ENCODE results near the gene ING4.

Gene ING4

DNA sequence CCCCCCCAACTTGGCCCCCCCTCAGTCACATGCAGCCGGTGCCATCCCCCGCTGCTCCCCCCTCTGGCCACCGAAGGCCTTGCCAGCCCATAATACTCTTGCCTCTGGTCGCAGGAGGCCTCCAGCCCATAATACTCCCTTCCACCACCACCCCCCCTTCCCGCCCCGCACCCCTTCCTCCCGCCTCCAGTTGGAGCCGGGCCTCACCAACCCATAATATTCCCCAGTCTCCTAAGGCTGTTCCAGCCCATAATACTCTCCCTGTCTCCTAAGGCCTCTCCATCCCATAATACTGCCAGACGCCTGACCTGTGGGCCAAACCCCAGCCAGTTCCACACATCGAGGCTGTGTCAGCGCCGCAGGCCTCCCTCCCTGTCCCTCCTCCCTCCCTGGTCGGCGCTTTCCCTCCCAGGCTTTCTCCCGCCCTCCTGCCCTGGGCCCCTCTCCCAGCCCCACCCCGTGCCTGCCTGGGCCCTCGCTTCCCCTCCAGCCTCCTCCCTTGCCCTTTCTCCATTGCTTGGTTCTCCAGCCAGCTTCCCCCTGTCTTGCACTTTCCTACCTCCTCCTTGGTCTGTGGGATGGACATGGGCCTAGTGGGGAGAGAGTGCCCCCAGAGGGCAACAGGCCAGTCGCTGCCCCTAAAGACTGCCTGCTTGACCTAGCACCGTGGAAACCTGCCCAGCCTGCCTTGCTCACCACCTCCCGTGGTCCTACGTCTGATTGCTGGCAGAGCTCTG, 49.0 kb downstream of the ING4 start:
- H3K4me2 ChIP-seq (ENCODE audit: low read length), result peak overlapping the region; percentile 48

DNA sequence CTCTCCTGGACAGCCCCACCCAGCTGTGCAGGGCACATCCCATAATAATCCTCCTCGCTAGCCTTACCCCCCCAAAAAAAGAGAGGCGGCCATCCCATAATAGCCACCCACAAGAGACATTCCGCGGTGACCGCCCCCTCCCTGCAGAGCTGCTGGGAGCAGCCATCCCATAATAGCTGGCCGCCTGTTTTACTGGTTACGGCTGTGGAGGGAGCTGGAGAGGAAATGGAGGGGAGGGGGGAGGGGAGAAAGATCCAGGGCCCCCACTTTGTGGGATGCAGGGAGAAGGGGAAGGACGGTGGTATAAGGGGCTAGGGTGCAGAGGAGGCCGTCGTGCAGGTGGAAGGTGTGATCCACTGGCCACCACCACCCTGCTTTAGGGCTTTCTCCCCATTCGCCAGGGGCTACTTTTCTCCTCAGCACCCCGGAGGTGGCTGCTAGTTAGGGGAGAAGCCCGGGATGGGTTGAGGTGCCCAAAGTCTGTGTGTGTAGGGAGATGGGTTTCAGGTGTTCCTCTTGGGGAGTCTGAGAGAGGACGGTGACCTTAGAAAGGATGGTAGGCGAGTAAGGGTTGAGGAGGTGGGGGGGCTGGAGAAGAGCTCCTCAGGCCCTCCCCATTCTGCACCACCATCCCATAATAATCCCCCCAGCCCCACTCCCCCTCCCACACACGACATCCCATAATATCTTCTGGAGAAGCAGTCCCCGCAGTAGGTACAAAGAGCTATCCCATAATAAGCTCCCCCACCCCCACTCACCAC, 49.7 kb downstream of the ING4 start:
- Histone ChIP-seq H3K4me3 (ENCODE audit: low read depth, low read length) (peak overlapping the region; percentile 24), H3K36me3 (ENCODE audit: control insufficient read depth, insufficient read depth, low read length) (no peaks in the 10 kb centered on the region), H3K9me3 (ENCODE audit: control insufficient read depth, low read length) (no peaks in the 10 kb centered on the region), H3K79me2 (no peaks in the 10 kb centered on the region), H3K4me1 (peaks cover 40% of the 10 kb centered on the region), H3K27me3 (ENCODE audit: control insufficient read depth, insufficient read depth, low read length) (no peaks in the 10 kb centered on the region), H2AFZ (peak overlapping the region; percentile 94), H3K9ac (no peak overlapping the region), H3K4me2 (ENCODE audit: low read length) (peak overlapping the region; percentile 71), H3K27ac (peak overlapping the region; percentile 99)
- TF ChIP-seq, protein P1, sequence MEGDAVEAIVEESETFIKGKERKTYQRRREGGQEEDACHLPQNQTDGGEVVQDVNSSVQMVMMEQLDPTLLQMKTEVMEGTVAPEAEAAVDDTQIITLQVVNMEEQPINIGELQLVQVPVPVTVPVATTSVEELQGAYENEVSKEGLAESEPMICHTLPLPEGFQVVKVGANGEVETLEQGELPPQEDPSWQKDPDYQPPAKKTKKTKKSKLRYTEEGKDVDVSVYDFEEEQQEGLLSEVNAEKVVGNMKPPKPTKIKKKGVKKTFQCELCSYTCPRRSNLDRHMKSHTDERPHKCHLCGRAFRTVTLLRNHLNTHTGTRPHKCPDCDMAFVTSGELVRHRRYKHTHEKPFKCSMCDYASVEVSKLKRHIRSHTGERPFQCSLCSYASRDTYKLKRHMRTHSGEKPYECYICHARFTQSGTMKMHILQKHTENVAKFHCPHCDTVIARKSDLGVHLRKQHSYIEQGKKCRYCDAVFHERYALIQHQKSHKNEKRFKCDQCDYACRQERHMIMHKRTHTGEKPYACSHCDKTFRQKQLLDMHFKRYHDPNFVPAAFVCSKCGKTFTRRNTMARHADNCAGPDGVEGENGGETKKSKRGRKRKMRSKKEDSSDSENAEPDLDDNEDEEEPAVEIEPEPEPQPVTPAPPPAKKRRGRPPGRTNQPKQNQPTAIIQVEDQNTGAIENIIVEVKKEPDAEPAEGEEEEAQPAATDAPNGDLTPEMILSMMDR (IDR thresholded peaks at IDR 0.05), result peak; percentile 6

More for the DNA sequence above, 49.0 kb downstream of the ING4 start:
- Histone ChIP-seq H3K36me3 (ENCODE audit: control insufficient read depth, insufficient read depth, low read length) (no peaks in the 10 kb centered on the region), H3K9me3 (ENCODE audit: control insufficient read depth, low read length) (no peaks in the 10 kb centered on the region), H3K27me3 (ENCODE audit: control insufficient read depth, insufficient read depth, low read length) (no peaks in the 10 kb centered on the region), H2AFZ (peak overlapping the region; percentile 82), H3K4me3 (ENCODE audit: low read depth, low read length) (peak overlapping the region; percentile 18), H3K27ac (peak overlapping the region; percentile 99), H3K9ac (no peak overlapping the region), H3K79me2 (no peaks in the 10 kb centered on the region), H3K4me1 (peaks cover 39% of the 10 kb centered on the region)
- TF ChIP-seq, protein P1 (IDR thresholded peaks at IDR 0.05), result peak; percentile 42

DNA sequence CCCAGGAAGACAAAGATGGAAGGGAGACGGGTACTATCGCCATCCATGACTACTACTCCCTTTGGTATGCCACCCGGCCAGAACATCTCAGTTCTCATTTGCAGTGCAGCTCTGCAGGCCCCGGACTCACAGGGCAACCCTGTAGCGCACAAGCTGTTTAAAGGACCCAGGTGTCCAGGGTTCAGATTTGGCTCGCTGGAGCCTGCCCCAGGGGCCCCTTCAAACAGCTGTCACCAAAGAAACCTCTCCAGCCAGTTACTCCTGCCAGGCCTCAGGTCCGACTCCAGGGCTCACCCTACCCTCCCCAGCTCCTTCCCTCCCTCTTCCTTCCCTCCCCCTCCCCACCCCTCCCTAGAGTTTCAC, 50.3 kb downstream of the ING4 start:
- H3K27ac ChIP-seq, result peak overlapping the region; percentile 99
- H3K36me3 ChIP-seq (ENCODE audit: control insufficient read depth, insufficient read depth, low read length), result no peaks in the 10 kb centered on the region
- TF ChIP-seq, protein P1 (IDR thresholded peaks at IDR 0.05), result no peak
- peak overlapping the region; percentile 24 for H3K4me3 ChIP-seq (ENCODE audit: low read depth, low read length)
- no peaks in the 10 kb centered on the region for H3K79me2 ChIP-seq
- H3K27me3 ChIP-seq (ENCODE audit: control insufficient read depth, insufficient read depth, low read length), result no peaks in the 10 kb centered on the region
- H3K9me3 ChIP-seq (ENCODE audit: control insufficient read depth, low read length), result no peaks in the 10 kb centered on the region
- H2AFZ ChIP-seq, result peak overlapping the region; percentile 94
- peak overlapping the region; percentile 71 for H3K4me2 ChIP-seq (ENCODE audit: low read length)
- H3K4me1 ChIP-seq, result peaks cover 45% of the 10 kb centered on the region
- peak overlapping the region; percentile 10 for H3K9ac ChIP-seq

DNA sequence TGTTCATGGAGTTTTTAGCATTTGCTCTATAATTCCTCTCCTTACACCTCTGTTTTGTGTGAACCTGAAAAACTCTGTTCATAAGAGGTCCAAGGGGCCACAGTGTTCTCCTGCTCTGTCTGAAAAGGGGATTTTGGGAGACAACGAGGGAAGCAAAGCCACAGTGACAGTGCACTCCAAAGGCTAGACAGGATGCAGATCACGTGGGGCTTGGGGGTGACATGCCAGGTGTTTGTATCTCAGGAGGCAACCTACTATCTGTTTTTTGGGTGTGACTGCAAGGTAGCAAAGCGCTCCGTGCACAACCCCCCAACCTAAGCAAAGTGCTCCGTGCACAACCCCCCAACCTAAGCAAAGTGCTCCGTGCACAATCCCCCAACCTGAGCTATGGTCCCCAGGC, 50.7 kb downstream of the ING4 start:
- Histone ChIP-seq H3K9ac (no peak overlapping the region), H2AFZ (peak overlapping the region; percentile 94), H3K27ac (peak overlapping the region; percentile 99), H3K27me3 (ENCODE audit: control insufficient read depth, insufficient read depth, low read length) (no peaks in the 10 kb centered on the region), H3K9me3 (ENCODE audit: control insufficient read depth, low read length) (no peaks in the 10 kb centered on the region), H3K79me2 (no peaks in the 10 kb centered on the region), H3K36me3 (ENCODE audit: control insufficient read depth, insufficient read depth, low read length) (no peaks in the 10 kb centered on the region), H3K4me2 (ENCODE audit: low read length) (peak overlapping the region; percentile 71), H3K4me3 (ENCODE audit: low read depth, low read length) (no peak overlapping the region), H3K4me1 (peaks cover 46% of the 10 kb centered on the region)
- TF ChIP-seq, protein P1 (IDR thresholded peaks at IDR 0.05), result no peak

Data from parathyroid adenoma (tissue), 2 donors.